Memory B cell (primary cell): ENCODE data around the gene PRKAG2.

Source experiments
- ATAC-seq: fragments of 150-1000 bp; cut with Tn5 transposase; 2 replicates; pipeline ENCODE4 v1.10.0; 2021; ENCODE audit warnings: low read depth, mild to moderate bottlenecking, moderate library complexity
- DNase-seq, 2 donors: peaks; one replicate each; pipeline ENCODE4 v3.0.0; 2022; ENCODE audit warnings: low spot score in 2 of 2
- H3K27ac Mint-ChIP-seq: one replicate; pipeline ENCODE4 v1.8.0; 2022; ENCODE audit warnings: mild to moderate bottlenecking, moderate library complexity, mixed read lengths
- H3K27me3 Mint-ChIP-seq: one replicate; pipeline ENCODE4 v1.8.0; 2022; ENCODE audit warnings: mixed read lengths
- H3K36me3 Mint-ChIP-seq: one replicate; pipeline ENCODE4 v1.8.0; 2022; ENCODE audit warnings: mild to moderate bottlenecking, mixed read lengths
- H3K4me1 Mint-ChIP-seq: one replicate; pipeline ENCODE4 v1.8.0; 2022; ENCODE audit warnings: mixed read lengths
- H3K4me3 Mint-ChIP-seq: one replicate; pipeline ENCODE4 v1.8.0; 2022; ENCODE audit warnings: mild to moderate bottlenecking, moderate library complexity, mixed read lengths
- H3K9me3 Mint-ChIP-seq: one replicate; pipeline ENCODE4 v1.8.0; 2022; ENCODE audit warnings: mixed read lengths

Gene PRKAG2

GRCh38 chr7:151869968-151870918 lies 6.7 kb downstream of the PRKAG2 start:
- DNase-seq (no peak), ATAC-seq (no peak)
- no peaks in the 10 kb centered on the region for H3K9me3 Mint-ChIP-seq
- peaks cover 7% of the 10 kb centered on the region for H3K36me3 Mint-ChIP-seq
- no peak overlapping the region for H3K4me3 Mint-ChIP-seq
- no peaks in the 10 kb centered on the region for H3K27me3 Mint-ChIP-seq
- H3K27ac Mint-ChIP-seq = no peak overlapping the region
- peaks cover 41% of the 10 kb centered on the region for H3K4me1 Mint-ChIP-seq

- peaks cover 7% of the 10 kb centered on the region for H3K36me3 Mint-ChIP-seq
- H3K4me3 Mint-ChIP-seq = no peak overlapping the region
- ATAC-seq = no peak
- H3K9me3 Mint-ChIP-seq = no peaks in the 10 kb centered on the region
- H3K27ac Mint-ChIP-seq = no peak overlapping the region
- H3K4me1 Mint-ChIP-seq = peaks cover 43% of the 10 kb centered on the region
- DNase-seq = no peak
- H3K27me3 Mint-ChIP-seq = no peaks in the 10 kb centered on the region
Observed at GRCh38 chr7:151869455-151869854, 7.5 kb downstream of the PRKAG2 start.

- no peaks in the 10 kb centered on the region for H3K27me3 Mint-ChIP-seq
- no peak overlapping the region for H3K27ac Mint-ChIP-seq
- H3K4me3 Mint-ChIP-seq = no peak overlapping the region
- DNase-seq = no peak
- no peaks in the 10 kb centered on the region for H3K9me3 Mint-ChIP-seq
- ATAC-seq = no peak
- peaks cover 7% of the 10 kb centered on the region for H3K36me3 Mint-ChIP-seq
- H3K4me1 Mint-ChIP-seq = peaks cover 47% of the 10 kb centered on the region
Observed at GRCh38 chr7:151869109-151869428, 7.8 kb downstream of the PRKAG2 start.

- Mint-ChIP-seq H3K4me1 (peaks cover 50% of the 10 kb centered on the region), H3K36me3 (peaks cover 7% of the 10 kb centered on the region), H3K9me3 (no peaks in the 10 kb centered on the region), H3K27me3 (no peaks in the 10 kb centered on the region), H3K4me3 (no peak overlapping the region), H3K27ac (no peak overlapping the region)
- DNase-seq (no peak), ATAC-seq (no peak)
Observed at GRCh38 chr7:151868396-151869108, 8.4 kb downstream of the PRKAG2 start.

- Mint-ChIP-seq H3K36me3 (peaks cover 7% of the 10 kb centered on the region), H3K4me1 (peaks cover 49% of the 10 kb centered on the region), H3K4me3 (no peak overlapping the region), H3K9me3 (no peaks in the 10 kb centered on the region), H3K27ac (no peak overlapping the region), H3K27me3 (no peaks in the 10 kb centered on the region)
- no peak for ATAC-seq
- no peak for DNase-seq
Observed at GRCh38 chr7:151867912-151868311, 9.0 kb downstream of the PRKAG2 start.

- Mint-ChIP-seq H3K4me3 (no peak overlapping the region), H3K27me3 (no peaks in the 10 kb centered on the region), H3K4me1 (peaks cover 46% of the 10 kb centered on the region), H3K36me3 (peaks cover 7% of the 10 kb centered on the region), H3K27ac (no peak overlapping the region), H3K9me3 (no peaks in the 10 kb centered on the region)
- no peak for ATAC-seq
- no peak for DNase-seq
Observed at GRCh38 chr7:151866761-151867655, 9.9 kb downstream of the PRKAG2 start.

GRCh38 chr7:151866028-151866427 lies 10.9 kb downstream of the PRKAG2 start:
- H3K27me3 Mint-ChIP-seq = no peaks in the 10 kb centered on the region
- H3K36me3 Mint-ChIP-seq = peaks cover 7% of the 10 kb centered on the region
- no peak for DNase-seq
- H3K4me1 Mint-ChIP-seq = peaks cover 39% of the 10 kb centered on the region
- H3K4me3 Mint-ChIP-seq = no peak overlapping the region
- H3K9me3 Mint-ChIP-seq = no peaks in the 10 kb centered on the region
- no peak overlapping the region for H3K27ac Mint-ChIP-seq
- ATAC-seq = no peak

GRCh38 chr7:151865070-151865670 lies 11.7 kb downstream of the PRKAG2 start:
- ATAC-seq = no peak
- Mint-ChIP-seq H3K36me3 (peaks cover 5% of the 10 kb centered on the region), H3K9me3 (no peaks in the 10 kb centered on the region), H3K27me3 (no peaks in the 10 kb centered on the region), H3K4me3 (no peak overlapping the region), H3K27ac (peak overlapping the region; percentile 72), H3K4me1 (peaks cover 38% of the 10 kb centered on the region)
- DNase-seq = no peak

- ATAC-seq = no peak
- Mint-ChIP-seq H3K4me3 (peak overlapping the region; percentile 71), H3K9me3 (no peaks in the 10 kb centered on the region), H3K36me3 (peaks cover 5% of the 10 kb centered on the region), H3K27ac (peak overlapping the region; percentile 24), H3K4me1 (peaks cover 33% of the 10 kb centered on the region), H3K27me3 (no peaks in the 10 kb centered on the region)
- no peak for DNase-seq
Observed at GRCh38 chr7:151864561-151864960, 12.4 kb downstream of the PRKAG2 start.

GRCh38 chr7:151864081-151864480 lies 12.8 kb downstream of the PRKAG2 start:
- Mint-ChIP-seq H3K4me1 (peaks cover 30% of the 10 kb centered on the region), H3K36me3 (peaks cover 5% of the 10 kb centered on the region)
- ATAC-seq = peak; percentile 22

GRCh38 chr7:151863386-151864079 lies 13.4 kb downstream of the PRKAG2 start:
- peaks cover 26% of the 10 kb centered on the region for H3K4me1 Mint-ChIP-seq
- no peak for DNase-seq
- peaks cover 7% of the 10 kb centered on the region for H3K36me3 Mint-ChIP-seq
- H3K27ac Mint-ChIP-seq = peak overlapping the region; percentile 24
- peak overlapping the region; percentile 17 for H3K4me3 Mint-ChIP-seq
- H3K9me3 Mint-ChIP-seq = no peaks in the 10 kb centered on the region
- peak; percentile 84 for ATAC-seq
- no peaks in the 10 kb centered on the region for H3K27me3 Mint-ChIP-seq

More at GRCh38 chr7:151864081-151864480, 12.8 kb downstream of the PRKAG2 start:
- Mint-ChIP-seq H3K4me3 (peak overlapping the region; percentile 71), H3K27ac (peak overlapping the region; percentile 24), H3K9me3 (no peaks in the 10 kb centered on the region), H3K27me3 (no peaks in the 10 kb centered on the region)
- DNase-seq = no peak

GRCh38 chr7:151862606-151863381 lies 14.1 kb downstream of the PRKAG2 start:
- Mint-ChIP-seq H3K27ac (no peak overlapping the region), H3K4me3 (no peak overlapping the region), H3K4me1 (peaks cover 31% of the 10 kb centered on the region)

More at GRCh38 chr7:151862606-151863381, 14.1 kb downstream of the PRKAG2 start:
- ATAC-seq (no peak), DNase-seq (no peak)
- peaks cover 4% of the 10 kb centered on the region for H3K36me3 Mint-ChIP-seq
- H3K27me3 Mint-ChIP-seq = no peaks in the 10 kb centered on the region
- H3K9me3 Mint-ChIP-seq = no peaks in the 10 kb centered on the region
